ENCODE data around the gene FFAR1.

Gene FFAR1

GRCh38 chr19:35306473-35307246 lies 41.0 kb upstream of the FFAR1 start:
- no peak overlapping the region for H3K27ac ChIP-seq (ENCODE audit: low read depth, low read length)
- H3K4me1 ChIP-seq (ENCODE audit: insufficient read depth, low read length) = no peaks in the 10 kb centered on the region
- H3K36me3 ChIP-seq (ENCODE audit: insufficient read depth, low read length) = no peaks in the 10 kb centered on the region
- H3K4me3 ChIP-seq (ENCODE audit: low read length) = no peak overlapping the region
- H3K9me3 ChIP-seq (ENCODE audit: insufficient read depth, low read depth, low read length) = no peaks in the 10 kb centered on the region
- WGBS = 91% methylated on average over 20 of the region's 20 CpGs
- no peak overlapping the region for H3K9ac ChIP-seq (ENCODE audit: low read depth, low read length)
- no peaks in the 10 kb centered on the region for H3K27me3 ChIP-seq (ENCODE audit: insufficient read depth, low read length)

DNA sequence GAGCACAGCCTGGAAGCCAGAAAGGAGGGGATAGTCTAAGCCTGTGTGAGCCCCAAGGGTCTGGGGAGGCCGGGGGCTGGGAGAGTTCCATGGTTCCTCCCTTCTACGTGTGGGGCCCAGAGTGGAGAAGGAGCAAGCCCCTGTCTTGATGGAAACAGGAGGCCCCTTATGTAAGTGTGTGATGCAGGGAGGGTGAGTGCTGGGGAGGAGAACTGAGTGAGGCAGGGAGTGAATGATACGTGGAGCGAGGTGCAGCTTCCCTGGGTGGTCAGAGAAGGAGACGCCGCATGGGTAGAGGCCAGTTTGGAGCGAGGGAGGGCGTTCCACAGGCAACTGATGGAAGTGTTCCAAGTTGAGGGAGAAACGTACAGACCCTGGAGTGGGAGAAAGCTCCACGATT lies 39.8 kb upstream of the FFAR1 start:
- WGBS = 86% methylated on average over 10 of the region's 10 CpGs
- Histone ChIP-seq H3K9ac (ENCODE audit: low read depth, low read length) (no peak overlapping the region), H3K9me3 (ENCODE audit: insufficient read depth, low read depth, low read length) (no peaks in the 10 kb centered on the region), H3K36me3 (ENCODE audit: insufficient read depth, low read length) (no peaks in the 10 kb centered on the region), H3K27ac (ENCODE audit: low read depth, low read length) (no peak overlapping the region), H3K4me3 (ENCODE audit: low read length) (no peak overlapping the region), H3K4me1 (ENCODE audit: insufficient read depth, low read length) (no peaks in the 10 kb centered on the region), H3K27me3 (ENCODE audit: insufficient read depth, low read length) (no peaks in the 10 kb centered on the region)

GRCh38 chr19:35308910-35309309 lies 38.8 kb upstream of the FFAR1 start:
- no peaks in the 10 kb centered on the region for H3K4me1 ChIP-seq (ENCODE audit: insufficient read depth, low read length)
- 75% methylated on average over 7 of the region's 7 CpGs for WGBS
- no peak overlapping the region; the same call in 1 of the 2 replicates for H3K9ac ChIP-seq (ENCODE audit: low read depth, low read length)
- H3K36me3 ChIP-seq (ENCODE audit: insufficient read depth, low read length) = no peaks in the 10 kb centered on the region
- H3K27me3 ChIP-seq (ENCODE audit: insufficient read depth, low read length) = no peaks in the 10 kb centered on the region
- H3K4me3 ChIP-seq (ENCODE audit: low read length) = no peak overlapping the region
- no peak overlapping the region for H3K27ac ChIP-seq (ENCODE audit: low read depth, low read length)
- H3K9me3 ChIP-seq (ENCODE audit: insufficient read depth, low read depth, low read length) = no peaks in the 10 kb centered on the region

DNA sequence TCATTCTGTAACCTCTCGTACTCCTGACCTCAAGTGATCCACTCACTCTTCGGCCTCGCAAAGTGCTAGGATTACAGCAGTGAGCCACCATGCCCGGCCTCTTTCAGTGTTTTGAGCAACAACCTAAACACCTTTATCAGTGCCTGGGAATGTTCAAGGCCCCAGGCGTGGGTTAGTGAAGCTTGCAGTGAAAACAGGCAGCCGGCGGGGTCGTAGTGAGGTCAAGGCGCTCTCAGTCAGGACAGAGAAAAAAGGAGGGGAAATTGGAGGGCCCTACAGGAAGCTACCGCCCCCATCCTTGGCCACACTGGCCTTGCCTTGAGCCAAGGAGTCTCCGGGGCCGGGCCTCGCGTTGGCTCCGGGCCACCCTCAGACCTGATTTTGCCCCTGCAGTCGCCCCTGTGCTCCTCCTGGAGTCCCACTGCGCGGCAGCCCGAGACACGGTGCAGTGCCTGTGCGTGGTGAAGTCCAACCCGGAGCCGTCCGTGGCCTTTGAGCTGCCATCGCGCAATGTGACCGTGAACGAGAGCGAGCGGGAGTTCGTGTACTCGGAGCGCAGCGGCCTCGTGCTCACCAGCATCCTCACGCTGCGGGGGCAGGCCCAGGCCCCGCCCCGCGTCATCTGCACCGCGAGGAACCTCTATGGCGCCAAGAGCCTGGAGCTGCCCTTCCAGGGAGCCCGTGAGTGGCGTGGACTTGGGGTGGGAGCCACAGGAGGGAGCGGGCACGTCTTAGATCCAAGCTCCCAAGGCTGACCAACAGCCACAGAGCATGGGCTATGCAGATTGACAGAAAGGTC lies 38.0 kb upstream of the FFAR1 start:
- no peaks in the 10 kb centered on the region for H3K4me1 ChIP-seq (ENCODE audit: insufficient read depth, low read length)
- H3K9ac ChIP-seq (ENCODE audit: low read depth, low read length) = no peak overlapping the region; the same call in 1 of the 2 replicates
- H3K27ac ChIP-seq (ENCODE audit: low read depth, low read length) = no peak overlapping the region
- no peaks in the 10 kb centered on the region for H3K27me3 ChIP-seq (ENCODE audit: insufficient read depth, low read length)
- no peaks in the 10 kb centered on the region for H3K36me3 ChIP-seq (ENCODE audit: insufficient read depth, low read length)
- H3K9me3 ChIP-seq (ENCODE audit: insufficient read depth, low read depth, low read length) = no peaks in the 10 kb centered on the region
- WGBS = 88% methylated on average over 47 of the region's 47 CpGs
- no peak overlapping the region for H3K4me3 ChIP-seq (ENCODE audit: low read length)

- Histone ChIP-seq H3K4me3 (ENCODE audit: low read length) (no peak overlapping the region), H3K27me3 (ENCODE audit: insufficient read depth, low read length) (no peaks in the 10 kb centered on the region), H3K27ac (ENCODE audit: low read depth, low read length) (no peak overlapping the region), H3K36me3 (ENCODE audit: insufficient read depth, low read length) (no peaks in the 10 kb centered on the region), H3K9ac (ENCODE audit: low read depth, low read length) (no peak overlapping the region), H3K9me3 (ENCODE audit: insufficient read depth, low read depth, low read length) (no peaks in the 10 kb centered on the region), H3K4me1 (ENCODE audit: insufficient read depth, low read length) (no peaks in the 10 kb centered on the region)
- WGBS = 93% methylated on average over 12 of the region's 12 CpGs
These were observed 37.4 kb upstream of the FFAR1 start for GRCh38 chr19:35310331-35310730.

GRCh38 chr19:35310811-35311465 lies 36.8 kb upstream of the FFAR1 start:
- Histone ChIP-seq H3K9ac (ENCODE audit: low read depth, low read length) (no peak overlapping the region), H3K27ac (ENCODE audit: low read depth, low read length) (no peak overlapping the region)

GRCh38 chr19:35311901-35312665 lies 35.6 kb upstream of the FFAR1 start:
- Histone ChIP-seq H3K4me3 (ENCODE audit: low read length) (no peak overlapping the region), H3K27me3 (ENCODE audit: insufficient read depth, low read length) (no peaks in the 10 kb centered on the region), H3K9ac (ENCODE audit: low read depth, low read length) (no peak overlapping the region), H3K27ac (ENCODE audit: low read depth, low read length) (no peak overlapping the region), H3K36me3 (ENCODE audit: insufficient read depth, low read length) (no peaks in the 10 kb centered on the region), H3K9me3 (ENCODE audit: insufficient read depth, low read depth, low read length) (no peaks in the 10 kb centered on the region), H3K4me1 (ENCODE audit: insufficient read depth, low read length) (no peaks in the 10 kb centered on the region)
- 88% methylated on average over 21 of the region's 21 CpGs for WGBS

More at GRCh38 chr19:35310811-35311465, 36.8 kb upstream of the FFAR1 start:
- Histone ChIP-seq H3K4me3 (ENCODE audit: low read length) (no peak overlapping the region), H3K36me3 (ENCODE audit: insufficient read depth, low read length) (no peaks in the 10 kb centered on the region), H3K27me3 (ENCODE audit: insufficient read depth, low read length) (no peaks in the 10 kb centered on the region), H3K9me3 (ENCODE audit: insufficient read depth, low read depth, low read length) (no peaks in the 10 kb centered on the region), H3K4me1 (ENCODE audit: insufficient read depth, low read length) (no peaks in the 10 kb centered on the region)
- WGBS = 95% methylated on average over 10 of the region's 10 CpGs

DNA sequence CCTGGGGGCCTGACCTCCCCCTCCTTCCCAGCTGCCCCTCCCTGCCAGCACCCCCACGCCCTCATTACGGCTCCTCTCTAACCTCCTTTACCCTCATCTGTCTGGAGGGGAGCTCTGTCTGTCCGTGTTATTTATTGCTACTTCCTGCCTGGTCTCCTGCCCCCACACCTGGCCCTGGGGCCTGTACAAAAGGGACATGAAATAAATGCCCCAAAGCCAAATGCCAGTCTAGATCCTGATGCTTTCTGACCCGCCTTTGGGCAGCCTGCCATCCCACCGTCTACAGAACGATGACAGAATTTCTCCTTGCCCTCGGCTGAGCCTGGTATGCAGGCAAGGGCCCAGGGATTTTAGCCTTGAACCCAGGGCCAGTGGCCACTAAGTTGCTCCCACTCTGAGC lies 34.1 kb upstream of the FFAR1 start:
- Histone ChIP-seq H3K4me1 (ENCODE audit: insufficient read depth, low read length) (no peaks in the 10 kb centered on the region), H3K4me3 (ENCODE audit: low read length) (no peak overlapping the region), H3K9me3 (ENCODE audit: insufficient read depth, low read depth, low read length) (no peaks in the 10 kb centered on the region), H3K27ac (ENCODE audit: low read depth, low read length) (no peak overlapping the region), H3K36me3 (ENCODE audit: insufficient read depth, low read length) (no peaks in the 10 kb centered on the region), H3K9ac (ENCODE audit: low read depth, low read length) (no peak overlapping the region), H3K27me3 (ENCODE audit: insufficient read depth, low read length) (no peaks in the 10 kb centered on the region)
- 84% methylated on average over 7 of the region's 7 CpGs for WGBS

- Histone ChIP-seq H3K4me3 (ENCODE audit: low read length) (no peak overlapping the region), H3K27me3 (ENCODE audit: insufficient read depth, low read length) (no peaks in the 10 kb centered on the region), H3K27ac (ENCODE audit: low read depth, low read length) (no peak overlapping the region), H3K9ac (ENCODE audit: low read depth, low read length) (no peak overlapping the region), H3K36me3 (ENCODE audit: insufficient read depth, low read length) (no peaks in the 10 kb centered on the region), H3K4me1 (ENCODE audit: insufficient read depth, low read length) (no peaks in the 10 kb centered on the region), H3K9me3 (ENCODE audit: insufficient read depth, low read depth, low read length) (no peaks in the 10 kb centered on the region)
- 90% methylated on average over 8 of the region's 8 CpGs for WGBS
These were observed 33.7 kb upstream of the FFAR1 start for GRCh38 chr19:35314031-35314430.

- H3K4me3 ChIP-seq (ENCODE audit: low read length) = no peak overlapping the region
- H3K27me3 ChIP-seq (ENCODE audit: insufficient read depth, low read length) = no peaks in the 10 kb centered on the region
- no peaks in the 10 kb centered on the region for H3K36me3 ChIP-seq (ENCODE audit: insufficient read depth, low read length)
- H3K9me3 ChIP-seq (ENCODE audit: insufficient read depth, low read depth, low read length) = no peaks in the 10 kb centered on the region
- H3K27ac ChIP-seq (ENCODE audit: low read depth, low read length) = no peak overlapping the region
- H3K4me1 ChIP-seq (ENCODE audit: insufficient read depth, low read length) = no peaks in the 10 kb centered on the region
- WGBS = 93% methylated on average over 10 of the region's 10 CpGs
- H3K9ac ChIP-seq (ENCODE audit: low read depth, low read length) = no peak overlapping the region
These were observed 32.7 kb upstream of the FFAR1 start for GRCh38 chr19:35314858-35315470.

Measured in HUES64 (cell line).